ENCODE results near the gene TSPYL1.

- TF ChIP-seq GABPB1 (CRISPR knock-in tag; IDR thresholded peaks at IDR 0.05) (no peak), SP2 (IDR thresholded peaks at IDR 0.05; ENCODE audit: extremely low read depth, low read depth, low read length, poor library complexity, severe bottlenecking) (no peak), MYC (IDR thresholded peaks at IDR 0.05; ENCODE audit: low read depth, low read length) (no peak), MYC (CRISPR knock-in tag; IDR thresholded peaks at IDR 0.05; ENCODE audit: borderline replicate concordance, low read depth) (no peak), CGGBP1 (CRISPR knock-in tag; IDR thresholded peaks at IDR 0.05) (no peak), MAZ (CRISPR knock-in tag; conservative IDR thresholded peaks at IDR 0.05 in 1 of 2, IDR thresholded peaks at IDR 0.05 in 1 of 2) (no peak), CTCF (IDR thresholded peaks at IDR 0.05 in 2 of 3, conservative IDR thresholded peaks at IDR 0.05 in 1 of 3; ENCODE audit: insufficient read depth in 2 of 3, low read depth in 1 of 3, low read length in 3 of 3) (no peak), HDAC2 (IDR thresholded peaks at IDR 0.05) (no peak), NFE2 (IDR thresholded peaks at IDR 0.05; ENCODE audit: low read depth) (no peak), TEAD4 (IDR thresholded peaks at IDR 0.05; ENCODE audit: low read length) (no peak), TEAD4 (CRISPR knock-in tag; IDR thresholded peaks at IDR 0.05; ENCODE audit: borderline replicate concordance) (no peak), MIER1 (IDR thresholded peaks at IDR 0.05; ENCODE audit: low read depth) (no peak)
These were observed 3.5 kb upstream of the TSPYL1 start for GRCh38 chr6:116283191-116283590.

Data from K562 (cell line).